ENCODE results near the gene SLC25A34. TPM values are rescaled to one million over a fixed set of nuclear protein-coding genes. Genes with fewer than 3 reads are reported as not detected.

The SLC25A34 gene
- polyA plus RNA-seq, 3 donors, result 2.3 to 4.2 (median 2.8) TPM

- H3K27ac ChIP-seq (ENCODE audit: low read depth, low read length), result no peak overlapping the region
- 79 to 96% (median 92%) methylated on average over 15 of the region's 15 CpGs for WGBS, 3 donors
These were observed 27.4 kb upstream of the SLC25A34 start for GRCh38 chr1:15708486-15709137.

GRCh38 chr1:15709226-15709625 lies 26.8 kb upstream of the SLC25A34 start:
- WGBS, 3 donors, result 92 to 99% (median 94%) methylated on average over 4 of the region's 4 CpGs
- H3K27ac ChIP-seq (ENCODE audit: low read depth, low read length), result no peak overlapping the region

- H3K27ac ChIP-seq (ENCODE audit: low read depth, low read length), result no peak overlapping the region
- WGBS, 3 donors, result 74 to 89% (median 81%) methylated on average over 4 of the region's 4 CpGs
These were observed 23.9 kb upstream of the SLC25A34 start for GRCh38 chr1:15712168-15712567.

GRCh38 chr1:15714406-15715136 lies 21.5 kb upstream of the SLC25A34 start:
- 54 to 74% (median 72%) methylated on average over 4 of the region's 4 CpGs for whole genome bisulfite sequencing, 3 donors
- H3K27ac ChIP-seq (ENCODE audit: low read depth, low read length), result no peak overlapping the region

- WGBS, 3 donors, result 74 to 88% (median 83%) methylated on average over 11 of the region's 11 CpGs
These were observed 18.5 kb upstream of the SLC25A34 start for GRCh38 chr1:15717418-15718125.

GRCh38 chr1:15718199-15718601 lies 17.9 kb upstream of the SLC25A34 start:
- no peak overlapping the region for H3K27ac ChIP-seq (ENCODE audit: low read depth, low read length)
- 81 to 87% (median 86%) methylated on average over 8 of the region's 8 CpGs for WGBS, 3 donors

More at GRCh38 chr1:15717418-15718125, 18.5 kb upstream of the SLC25A34 start:
- H3K27ac ChIP-seq (ENCODE audit: low read depth, low read length), result no peak overlapping the region

GRCh38 chr1:15719381-15720120 lies 16.5 kb upstream of the SLC25A34 start:
- WGBS, 3 donors, result 90 to 93% (median 91%) methylated on average over 12 of the region's 12 CpGs
- H3K27ac ChIP-seq (ENCODE audit: low read depth, low read length), result no peak overlapping the region

GRCh38 chr1:15720861-15721260 lies 15.2 kb upstream of the SLC25A34 start:
- WGBS, 3 donors, result 95 to 96% (median 95%) methylated on average over 3 of the region's 3 CpGs
- no peak overlapping the region for H3K27ac ChIP-seq (ENCODE audit: low read depth, low read length)

GRCh38 chr1:15722411-15722810 lies 13.6 kb upstream of the SLC25A34 start:
- no peak overlapping the region for H3K27ac ChIP-seq (ENCODE audit: low read depth, low read length)
- WGBS, 3 donors, result 89 to 95% (median 90%) methylated on average over 4 of the region's 4 CpGs

GRCh38 chr1:15722836-15723532 lies 13.1 kb upstream of the SLC25A34 start:
- 79 to 84% (median 81%) methylated on average over 13 of the region's 13 CpGs for WGBS, 3 donors

GRCh38 chr1:15723631-15724246 lies 12.3 kb upstream of the SLC25A34 start:
- no peak overlapping the region for H3K27ac ChIP-seq (ENCODE audit: low read depth, low read length)
- 90 to 95% (median 91%) methylated on average over 19 to 20 of the region's 20 CpGs for WGBS, 3 donors

More at GRCh38 chr1:15722836-15723532, 13.1 kb upstream of the SLC25A34 start:
- no peak overlapping the region for H3K27ac ChIP-seq (ENCODE audit: low read depth, low read length)

GRCh38 chr1:15724949-15725880 lies 10.8 kb upstream of the SLC25A34 start:
- H3K27ac ChIP-seq (ENCODE audit: low read depth, low read length), result no peak overlapping the region
- 79 to 82% (median 81%) methylated on average over 25 to 26 of the region's 26 CpGs for WGBS, 3 donors

GRCh38 chr1:15726508-15726907 lies 9.6 kb upstream of the SLC25A34 start:
- H3K27ac ChIP-seq (ENCODE audit: low read depth, low read length), result no peak overlapping the region
- 91 to 97% (median 95%) methylated on average over 9 of the region's 9 CpGs for WGBS, 3 donors

- no peak overlapping the region for H3K27ac ChIP-seq (ENCODE audit: low read depth, low read length)
- WGBS, 3 donors, result 75 to 86% (median 80%) methylated on average over 17 to 21 of the region's 21 CpGs
These were observed 9.0 kb upstream of the SLC25A34 start for GRCh38 chr1:15727021-15727420.

GRCh38 chr1:15727424-15727823 lies 8.6 kb upstream of the SLC25A34 start:
- WGBS, 3 donors, result 87 to 90% (median 87%) methylated on average over 12 to 13 of the region's 13 CpGs
- no peak overlapping the region for H3K27ac ChIP-seq (ENCODE audit: low read depth, low read length)

- 93 to 95% (median 95%) methylated on average over 21 to 23 of the region's 23 CpGs for WGBS, 3 donors
- H3K27ac ChIP-seq (ENCODE audit: low read depth, low read length), result no peak overlapping the region
These were observed 8.1 kb upstream of the SLC25A34 start for GRCh38 chr1:15727866-15728534.

All from adipose tissue (tissue), 3 donors.